Measurements from ENCODE around the gene ZNF366.

Gene ZNF366

DNA sequence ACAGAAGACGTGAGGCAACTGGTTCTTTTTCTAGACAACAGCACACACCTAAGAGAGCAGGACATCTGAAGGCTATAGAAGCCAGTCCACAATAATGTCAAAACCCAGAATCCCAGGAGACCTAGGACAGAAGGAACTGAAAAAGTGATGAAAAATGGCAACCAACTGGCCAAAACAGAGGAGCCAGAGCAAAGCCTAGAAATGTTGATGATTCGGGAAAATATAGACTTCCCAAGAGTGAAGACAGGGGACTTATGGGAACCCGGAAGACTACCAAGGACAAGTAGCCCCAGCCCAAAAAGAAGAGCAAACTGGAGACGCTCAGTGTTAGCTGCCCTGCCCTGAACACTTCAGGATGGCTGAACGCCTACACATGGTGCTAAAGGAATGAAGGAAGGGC is 43.4 kb upstream of the ZNF366 start:
- H3K36me3 ChIP-seq (ENCODE audit: control insufficient read depth in 2 of 2, insufficient read depth in 1 of 2, low read length in 2 of 2), result no peaks in the 10 kb centered on the region
- no peaks in the 10 kb centered on the region for H3K4me1 ChIP-seq (ENCODE audit: control insufficient read depth, insufficient read depth, low read length)
- H3K27ac ChIP-seq (ENCODE audit: extremely low read depth, low read depth, low read length), result no peak overlapping the region
- H3K4me3 ChIP-seq (ENCODE audit: low read depth, low read length), result no peak overlapping the region
- no peak for TF ChIP-seq ZBTB7A (tag by site-specific recombination; IDR thresholded peaks at IDR 0.05; ENCODE audit: low read depth)
- TF ChIP-seq, protein P1, sequence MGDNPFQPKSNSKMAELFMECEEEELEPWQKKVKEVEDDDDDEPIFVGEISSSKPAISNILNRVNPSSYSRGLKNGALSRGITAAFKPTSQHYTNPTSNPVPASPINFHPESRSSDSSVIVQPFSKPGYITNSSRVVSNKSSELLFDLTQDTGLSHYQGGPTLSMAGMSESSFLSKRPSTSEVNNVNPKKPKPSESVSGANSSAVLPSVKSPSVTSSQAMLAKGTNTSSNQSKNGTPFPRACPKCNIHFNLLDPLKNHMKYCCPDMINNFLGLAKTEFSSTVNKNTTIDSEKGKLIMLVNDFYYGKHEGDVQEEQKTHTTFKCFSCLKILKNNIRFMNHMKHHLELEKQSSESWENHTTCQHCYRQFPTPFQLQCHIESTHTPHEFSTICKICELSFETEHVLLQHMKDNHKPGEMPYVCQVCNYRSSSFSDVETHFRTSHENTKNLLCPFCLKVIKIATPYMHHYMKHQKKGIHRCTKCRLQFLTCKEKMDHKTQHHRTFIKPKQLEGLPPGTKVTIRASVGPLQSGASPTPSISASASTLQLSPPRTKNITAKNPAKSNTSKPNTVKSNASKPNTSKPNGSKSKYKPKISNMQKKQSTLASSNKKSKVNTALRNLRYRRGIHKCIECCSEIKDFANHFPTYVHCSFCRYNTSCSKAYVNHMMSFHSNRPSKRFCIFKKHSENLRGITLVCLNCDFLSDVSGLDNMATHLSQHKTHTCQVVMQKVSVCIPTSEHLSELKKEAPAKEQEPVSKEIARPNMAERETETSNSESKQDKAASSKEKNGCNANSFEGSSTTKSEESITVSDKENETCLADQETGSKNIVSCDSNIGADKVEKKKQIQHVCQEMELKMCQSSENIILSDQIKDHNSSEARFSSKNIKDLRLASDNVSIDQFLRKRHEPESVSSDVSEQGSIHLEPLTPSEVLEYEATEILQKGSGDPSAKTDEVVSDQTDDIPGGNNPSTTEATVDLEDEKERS (tag by site-specific recombination; IDR thresholded peaks at IDR 0.05), result no peak
- no peak for TF ChIP-seq YY1 (tag by site-specific recombination; IDR thresholded peaks at IDR 0.05)
- TF ChIP-seq ZNF830 (tag by site-specific recombination; IDR thresholded peaks at IDR 0.05; ENCODE audit: low read depth), result no peak
- TF ChIP-seq ZNF426 (tag by site-specific recombination; IDR thresholded peaks at IDR 0.05), result no peak
- TF ChIP-seq TRIM28 (IDR thresholded peaks at IDR 0.05; ENCODE audit: borderline replicate concordance, low read length), result no peak
- no peak for TF ChIP-seq ZNF211 (tag by site-specific recombination; IDR thresholded peaks at IDR 0.05; ENCODE audit: low read depth)
- TF ChIP-seq ZNF404 (tag by site-specific recombination; IDR thresholded peaks at IDR 0.05), result no peak
- TF ChIP-seq ZNF701 (tag by site-specific recombination; IDR thresholded peaks at IDR 0.05), result no peak
- TF ChIP-seq ZNF549 (tag by site-specific recombination; IDR thresholded peaks at IDR 0.05), result no peak
- TF ChIP-seq, protein P2, sequence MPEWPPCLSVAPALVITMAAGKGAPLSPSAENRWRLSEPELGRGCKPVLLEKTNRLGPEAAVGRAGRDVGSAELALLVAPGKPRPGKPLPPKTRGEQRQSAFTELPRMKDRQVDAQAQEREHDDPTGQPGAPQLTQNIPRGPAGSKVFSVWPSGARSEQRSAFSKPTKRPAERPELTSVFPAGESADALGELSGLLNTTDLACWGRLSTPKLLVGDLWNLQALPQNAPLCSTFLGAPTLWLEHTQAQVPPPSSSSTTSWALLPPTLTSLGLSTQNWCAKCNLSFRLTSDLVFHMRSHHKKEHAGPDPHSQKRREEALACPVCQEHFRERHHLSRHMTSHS (tag by site-specific recombination; IDR thresholded peaks at IDR 0.05), result no peak
- TF ChIP-seq GLIS1 (tag by site-specific recombination; IDR thresholded peaks at IDR 0.05), result no peak
- TF ChIP-seq ZNF768 (tag by site-specific recombination; IDR thresholded peaks at IDR 0.05), result no peak
- no peak for TF ChIP-seq ZNF843 (tag by site-specific recombination; IDR thresholded peaks at IDR 0.05)
- TF ChIP-seq, protein P3, sequence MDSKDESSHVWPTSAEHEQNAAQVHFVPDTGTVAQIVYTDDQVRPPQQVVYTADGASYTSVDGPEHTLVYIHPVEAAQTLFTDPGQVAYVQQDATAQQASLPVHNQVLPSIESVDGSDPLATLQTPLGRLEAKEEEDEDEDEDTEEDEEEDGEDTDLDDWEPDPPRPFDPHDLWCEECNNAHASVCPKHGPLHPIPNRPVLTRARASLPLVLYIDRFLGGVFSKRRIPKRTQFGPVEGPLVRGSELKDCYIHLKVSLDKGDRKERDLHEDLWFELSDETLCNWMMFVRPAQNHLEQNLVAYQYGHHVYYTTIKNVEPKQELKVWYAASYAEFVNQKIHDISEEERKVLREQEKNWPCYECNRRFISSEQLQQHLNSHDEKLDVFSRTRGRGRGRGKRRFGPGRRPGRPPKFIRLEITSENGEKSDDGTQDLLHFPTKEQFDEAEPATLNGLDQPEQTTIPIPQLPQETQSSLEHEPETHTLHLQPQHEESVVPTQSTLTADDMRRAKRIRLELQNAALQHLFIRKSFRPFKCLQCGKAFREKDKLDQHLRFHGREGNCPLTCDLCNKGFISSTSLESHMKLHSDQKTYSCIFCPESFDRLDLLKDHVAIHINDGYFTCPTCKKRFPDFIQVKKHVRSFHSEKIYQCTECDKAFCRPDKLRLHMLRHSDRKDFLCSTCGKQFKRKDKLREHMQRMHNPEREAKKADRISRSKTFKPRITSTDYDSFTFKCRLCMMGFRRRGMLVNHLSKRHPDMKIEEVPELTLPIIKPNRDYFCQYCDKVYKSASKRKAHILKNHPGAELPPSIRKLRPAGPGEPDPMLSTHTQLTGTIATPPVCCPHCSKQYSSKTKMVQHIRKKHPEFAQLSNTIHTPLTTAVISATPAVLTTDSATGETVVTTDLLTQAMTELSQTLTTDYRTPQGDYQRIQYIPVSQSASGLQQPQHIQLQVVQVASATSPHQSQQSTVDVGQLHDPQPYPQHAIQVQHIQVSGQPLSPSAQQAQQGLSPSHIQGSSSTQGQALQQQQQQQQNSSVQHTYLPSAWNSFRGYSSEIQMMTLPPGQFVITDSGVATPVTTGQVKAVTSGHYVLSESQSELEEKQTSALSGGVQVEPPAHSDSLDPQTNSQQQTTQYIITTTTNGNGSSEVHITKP (tag by site-specific recombination; IDR thresholded peaks at IDR 0.05), result no peak
- no peaks in the 10 kb centered on the region for H3K9me3 ChIP-seq (ENCODE audit: control insufficient read depth, insufficient read depth, low read depth, low read length)
- CTCF ChIA-PET, result interaction anchor here (0.6 to 1.5 kb wide), 2 partner anchors 26 to 889 kb away, joined by 3 to 4 read pairs; no protein-coding TSS in a partner anchor
- POLR2A ChIA-PET, result no interaction called here

DNA sequence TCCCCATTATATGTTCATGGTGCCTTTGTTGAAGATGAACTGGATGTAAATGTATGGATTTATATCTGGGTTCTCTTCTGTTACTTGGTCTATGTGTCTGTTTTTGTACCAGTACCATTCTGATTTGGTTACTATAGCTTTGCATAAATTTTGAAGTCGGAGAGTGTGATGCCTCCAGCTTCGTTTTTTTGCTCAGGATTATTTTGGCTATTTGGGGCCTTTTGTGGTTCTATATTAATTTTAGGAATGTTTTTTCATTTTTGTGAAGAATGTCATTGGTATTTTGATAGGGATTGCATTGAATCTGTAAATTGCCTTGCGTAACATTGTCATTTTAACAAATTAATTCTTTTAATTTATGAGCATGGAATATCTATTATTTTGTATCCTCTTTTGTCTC is 36.6 kb upstream of the ZNF366 start:
- Histone ChIP-seq H3K27ac (ENCODE audit: extremely low read depth, low read depth, low read length) (no peak overlapping the region), H3K4me1 (ENCODE audit: control insufficient read depth, insufficient read depth, low read length) (no peaks in the 10 kb centered on the region), H3K36me3 (ENCODE audit: control insufficient read depth in 2 of 2, insufficient read depth in 1 of 2, low read length in 2 of 2) (no peaks in the 10 kb centered on the region), H3K9me3 (ENCODE audit: control insufficient read depth, insufficient read depth, low read depth, low read length) (no peaks in the 10 kb centered on the region), H3K4me3 (ENCODE audit: low read depth, low read length) (no peak overlapping the region)
- no peak for TF ChIP-seq ZFHX2 (tag by site-specific recombination; conservative IDR thresholded peaks at IDR 0.05)
- TF ChIP-seq ZBTB21 (tag by site-specific recombination; IDR thresholded peaks at IDR 0.05), result no peak
- TF ChIP-seq ZBTB20 (tag by site-specific recombination; IDR thresholded peaks at IDR 0.05), result no peak
- TF ChIP-seq TCF7L2 (IDR thresholded peaks at IDR 0.05; ENCODE audit: borderline replicate concordance, low read depth, low read length), result no peak
- TF ChIP-seq ZNF654 (tag by site-specific recombination; IDR thresholded peaks at IDR 0.05; ENCODE audit: low read depth), result no peak
- no peak for TF ChIP-seq ZNF2 (tag by site-specific recombination; IDR thresholded peaks at IDR 0.05)
- no peak for TF ChIP-seq ZNF530 (tag by site-specific recombination; IDR thresholded peaks at IDR 0.05; ENCODE audit: low read depth)
- TF ChIP-seq, protein P4, sequence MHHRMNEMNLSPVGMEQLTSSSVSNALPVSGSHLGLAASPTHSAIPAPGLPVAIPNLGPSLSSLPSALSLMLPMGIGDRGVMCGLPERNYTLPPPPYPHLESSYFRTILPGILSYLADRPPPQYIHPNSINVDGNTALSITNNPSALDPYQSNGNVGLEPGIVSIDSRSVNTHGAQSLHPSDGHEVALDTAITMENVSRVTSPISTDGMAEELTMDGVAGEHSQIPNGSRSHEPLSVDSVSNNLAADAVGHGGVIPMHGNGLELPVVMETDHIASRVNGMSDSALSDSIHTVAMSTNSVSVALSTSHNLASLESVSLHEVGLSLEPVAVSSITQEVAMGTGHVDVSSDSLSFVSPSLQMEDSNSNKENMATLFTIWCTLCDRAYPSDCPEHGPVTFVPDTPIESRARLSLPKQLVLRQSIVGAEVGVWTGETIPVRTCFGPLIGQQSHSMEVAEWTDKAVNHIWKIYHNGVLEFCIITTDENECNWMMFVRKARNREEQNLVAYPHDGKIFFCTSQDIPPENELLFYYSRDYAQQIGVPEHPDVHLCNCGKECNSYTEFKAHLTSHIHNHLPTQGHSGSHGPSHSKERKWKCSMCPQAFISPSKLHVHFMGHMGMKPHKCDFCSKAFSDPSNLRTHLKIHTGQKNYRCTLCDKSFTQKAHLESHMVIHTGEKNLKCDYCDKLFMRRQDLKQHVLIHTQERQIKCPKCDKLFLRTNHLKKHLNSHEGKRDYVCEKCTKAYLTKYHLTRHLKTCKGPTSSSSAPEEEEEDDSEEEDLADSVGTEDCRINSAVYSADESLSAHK (tag by site-specific recombination; IDR thresholded peaks at IDR 0.05), result no peak
- no peak for TF ChIP-seq ZNF621 (tag by site-specific recombination; IDR thresholded peaks at IDR 0.05)
- no peak for TF ChIP-seq GLI4 (tag by site-specific recombination; IDR thresholded peaks at IDR 0.05)
- TF ChIP-seq, protein P5, sequence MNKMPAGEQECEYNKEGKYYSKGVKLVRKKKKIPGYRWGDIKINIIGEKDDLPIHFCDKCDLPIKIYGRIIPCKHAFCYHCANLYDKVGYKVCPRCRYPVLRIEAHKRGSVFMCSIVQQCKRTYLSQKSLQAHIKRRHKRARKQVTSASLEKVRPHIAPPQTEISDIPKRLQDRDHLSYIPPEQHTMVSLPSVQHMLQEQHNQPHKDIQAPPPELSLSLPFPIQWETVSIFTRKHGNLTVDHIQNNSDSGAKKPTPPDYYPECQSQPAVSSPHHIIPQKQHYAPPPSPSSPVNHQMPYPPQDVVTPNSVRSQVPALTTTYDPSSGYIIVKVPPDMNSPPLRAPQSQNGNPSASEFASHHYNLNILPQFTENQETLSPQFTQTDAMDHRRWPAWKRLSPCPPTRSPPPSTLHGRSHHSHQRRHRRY (tag by site-specific recombination; IDR thresholded peaks at IDR 0.05), result no peak
- TF ChIP-seq GLIS1 (tag by site-specific recombination; IDR thresholded peaks at IDR 0.05), result no peak
- CTCF ChIA-PET, result interaction anchor here (0.6 kb wide), 1 partner anchor 22 kb away, joined by 3 read pairs; no protein-coding TSS in a partner anchor
- POLR2A ChIA-PET, result no interaction called here
